HG02938 (cell line): Measurements from ENCODE around the gene MAP4K5.

Experiments used
- ATAC-seq: cut with Tn5 transposase; IDR thresholded peaks from one replicate; pipeline ENCODE4 v1.9.1; 2021; ENCODE audit warnings: mild to moderate bottlenecking, moderate library complexity; ENCODE audit not compliant: unreplicated experiment

The MAP4K5 gene

DNA sequence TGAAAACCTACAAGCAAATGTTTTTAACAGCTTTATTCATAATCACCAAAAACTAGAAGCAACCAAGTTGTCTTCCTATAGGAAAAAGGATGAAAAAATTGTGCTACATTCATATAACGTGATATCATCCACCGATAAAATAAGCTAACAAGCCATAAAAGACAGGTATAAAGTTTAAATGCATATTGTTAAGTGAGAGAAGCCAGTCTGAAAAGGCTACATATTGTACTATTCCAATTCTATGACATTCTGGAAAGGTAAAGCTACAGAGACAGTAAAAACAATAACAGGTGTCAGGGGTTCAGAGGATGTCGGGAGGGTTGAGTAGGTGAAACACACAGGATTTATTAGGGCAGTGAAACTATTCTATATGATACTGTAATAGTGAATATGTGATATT is 158.4 kb downstream of the MAP4K5 start:
- no peak for ATAC-seq

- no peak for ATAC-seq
Observed at GRCh38 chr14:50371546-50371945, 160.8 kb downstream of the MAP4K5 start.
